ENCODE results near the gene RAB4A. TPM values are rescaled to one million over a fixed set of nuclear protein-coding genes. Genes with fewer than 3 reads are reported as not detected.
A peak's percentile ranks its signal among the peaks of the same experiment; 100 is the strongest.

RAB4A gene
- total and polyA plus RNA-seq, 9 of the 15 experiments (the other 6 are each of a cell fraction or from before 2014, with no cell fraction given) = 8.3 to 61.0 (median 26.7) TPM

DNA sequence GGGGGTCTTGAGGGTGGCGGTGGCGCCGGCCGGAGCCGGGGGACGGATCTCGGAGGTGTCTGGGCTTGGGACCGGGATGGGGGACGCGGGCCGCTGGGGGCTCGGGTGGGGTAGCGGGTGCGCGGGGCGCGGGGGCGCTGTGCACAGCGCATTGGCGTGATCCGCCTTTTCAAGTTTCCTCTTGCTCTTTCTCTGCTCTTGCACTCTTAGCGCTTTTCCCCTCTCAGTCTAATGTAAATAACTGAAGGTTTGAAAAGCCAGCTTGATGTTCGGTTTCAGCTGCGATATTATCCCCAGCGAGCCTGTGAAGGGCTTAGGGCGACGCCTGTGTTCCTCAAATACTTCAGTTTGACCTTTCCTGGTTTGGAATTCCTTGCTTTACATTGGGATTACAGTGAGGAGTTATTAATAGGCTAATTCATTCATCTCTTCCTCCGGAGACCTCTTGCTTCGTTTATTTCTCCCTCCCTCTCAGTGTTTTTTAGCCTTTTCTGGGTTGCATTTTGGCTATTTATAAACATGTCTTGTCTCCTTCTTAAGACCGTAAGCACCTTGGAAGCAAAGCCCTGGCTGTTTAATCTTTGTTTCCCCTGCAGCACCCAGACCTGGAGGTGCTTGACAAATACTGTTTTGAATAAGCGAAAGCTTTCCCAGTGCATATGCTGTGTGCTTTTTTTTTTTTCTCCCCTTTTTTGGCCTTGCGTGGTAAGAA lies 693 bp downstream of the RAB4A start (continued):
- TF ChIP-seq, protein P1, sequence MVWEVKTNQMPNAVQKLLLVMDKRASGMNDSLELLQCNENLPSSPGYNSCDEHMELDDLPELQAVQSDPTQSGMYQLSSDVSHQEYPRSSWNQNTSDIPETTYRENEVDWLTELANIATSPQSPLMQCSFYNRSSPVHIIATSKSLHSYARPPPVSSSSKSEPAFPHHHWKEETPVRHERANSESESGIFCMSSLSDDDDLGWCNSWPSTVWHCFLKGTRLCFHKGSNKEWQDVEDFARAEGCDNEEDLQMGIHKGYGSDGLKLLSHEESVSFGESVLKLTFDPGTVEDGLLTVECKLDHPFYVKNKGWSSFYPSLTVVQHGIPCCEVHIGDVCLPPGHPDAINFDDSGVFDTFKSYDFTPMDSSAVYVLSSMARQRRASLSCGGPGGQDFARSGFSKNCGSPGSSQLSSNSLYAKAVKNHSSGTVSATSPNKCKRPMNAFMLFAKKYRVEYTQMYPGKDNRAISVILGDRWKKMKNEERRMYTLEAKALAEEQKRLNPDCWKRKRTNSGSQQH (CRISPR knock-in tag; IDR thresholded peaks at IDR 0.05) = no peak
- TF ChIP-seq CCAR2 (IDR thresholded peaks at IDR 0.05; ENCODE audit: low read depth, low read length) (no peak), FOXA1 (IDR thresholded peaks at IDR 0.05; ENCODE audit: borderline replicate concordance) (peak; percentile 22; the same call in 1 of the 2 replicates), CEBPG (CRISPR knock-in tag; IDR thresholded peaks at IDR 0.05) (peak; percentile 7; the same call in 1 of the 2 replicates), CEBPG (tag; conservative IDR thresholded peaks at IDR 0.05 in 1 of 2, IDR thresholded peaks at IDR 0.05 in 1 of 2) (no peak), SMAD4 (CRISPR knock-in tag; conservative IDR thresholded peaks at IDR 0.05) (no peak), ELF1 (tag; IDR thresholded peaks at IDR 0.05) (no peak), CHD4 (IDR thresholded peaks at IDR 0.05; ENCODE audit: insufficient read depth, insufficient replicate concordance, low read depth, low read length, poor library complexity, severe bottlenecking) (no peak), RHOXF2B (CRISPR knock-in tag; conservative IDR thresholded peaks at IDR 0.05) (no peak), TEAD2 (tag; IDR thresholded peaks at IDR 0.05) (no peak), ZNF76 (CRISPR knock-in tag; IDR thresholded peaks at IDR 0.05; ENCODE audit: borderline replicate concordance) (no peak), ZNF24 (IDR thresholded peaks at IDR 0.05) (no peak), ZFPM2 (CRISPR knock-in tag; IDR thresholded peaks at IDR 0.05) (no peak), RBM39 (optimal IDR thresholded peaks at IDR 0.05; ENCODE audit: low read depth, low read length) (no peak), PHF20 (IDR thresholded peaks at IDR 0.05; ENCODE audit: partially characterized antibody) (no peak)
- TF ChIP-seq, protein P2, sequence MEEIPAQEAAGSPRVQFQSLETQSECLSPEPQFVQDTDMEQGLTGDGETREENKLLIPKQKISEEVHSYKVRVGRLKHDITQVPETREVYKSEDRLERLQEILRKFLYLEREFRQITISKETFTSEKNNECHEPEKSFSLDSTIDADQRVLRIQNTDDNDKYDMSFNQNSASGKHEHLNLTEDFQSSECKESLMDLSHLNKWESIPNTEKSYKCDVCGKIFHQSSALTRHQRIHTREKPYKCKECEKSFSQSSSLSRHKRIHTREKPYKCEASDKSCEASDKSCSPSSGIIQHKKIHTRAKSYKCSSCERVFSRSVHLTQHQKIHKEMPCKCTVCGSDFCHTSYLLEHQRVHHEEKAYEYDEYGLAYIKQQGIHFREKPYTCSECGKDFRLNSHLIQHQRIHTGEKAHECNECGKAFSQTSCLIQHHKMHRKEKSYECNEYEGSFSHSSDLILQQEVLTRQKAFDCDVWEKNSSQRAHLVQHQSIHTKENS (CRISPR knock-in tag; IDR thresholded peaks at IDR 0.05) = no peak
- TF ChIP-seq, protein P3, sequence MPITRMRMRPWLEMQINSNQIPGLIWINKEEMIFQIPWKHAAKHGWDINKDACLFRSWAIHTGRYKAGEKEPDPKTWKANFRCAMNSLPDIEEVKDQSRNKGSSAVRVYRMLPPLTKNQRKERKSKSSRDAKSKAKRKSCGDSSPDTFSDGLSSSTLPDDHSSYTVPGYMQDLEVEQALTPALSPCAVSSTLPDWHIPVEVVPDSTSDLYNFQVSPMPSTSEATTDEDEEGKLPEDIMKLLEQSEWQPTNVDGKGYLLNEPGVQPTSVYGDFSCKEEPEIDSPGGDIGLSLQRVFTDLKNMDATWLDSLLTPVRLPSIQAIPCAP (CRISPR knock-in tag; IDR thresholded peaks at IDR 0.05; ENCODE audit: borderline replicate concordance) = no peak
- TF ChIP-seq, protein P4, sequence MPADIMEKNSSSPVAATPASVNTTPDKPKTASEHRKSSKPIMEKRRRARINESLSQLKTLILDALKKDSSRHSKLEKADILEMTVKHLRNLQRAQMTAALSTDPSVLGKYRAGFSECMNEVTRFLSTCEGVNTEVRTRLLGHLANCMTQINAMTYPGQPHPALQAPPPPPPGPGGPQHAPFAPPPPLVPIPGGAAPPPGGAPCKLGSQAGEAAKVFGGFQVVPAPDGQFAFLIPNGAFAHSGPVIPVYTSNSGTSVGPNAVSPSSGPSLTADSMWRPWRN (IDR thresholded peaks at IDR 0.05; ENCODE audit: low read depth) = no peak
- TF ChIP-seq, protein P5, sequence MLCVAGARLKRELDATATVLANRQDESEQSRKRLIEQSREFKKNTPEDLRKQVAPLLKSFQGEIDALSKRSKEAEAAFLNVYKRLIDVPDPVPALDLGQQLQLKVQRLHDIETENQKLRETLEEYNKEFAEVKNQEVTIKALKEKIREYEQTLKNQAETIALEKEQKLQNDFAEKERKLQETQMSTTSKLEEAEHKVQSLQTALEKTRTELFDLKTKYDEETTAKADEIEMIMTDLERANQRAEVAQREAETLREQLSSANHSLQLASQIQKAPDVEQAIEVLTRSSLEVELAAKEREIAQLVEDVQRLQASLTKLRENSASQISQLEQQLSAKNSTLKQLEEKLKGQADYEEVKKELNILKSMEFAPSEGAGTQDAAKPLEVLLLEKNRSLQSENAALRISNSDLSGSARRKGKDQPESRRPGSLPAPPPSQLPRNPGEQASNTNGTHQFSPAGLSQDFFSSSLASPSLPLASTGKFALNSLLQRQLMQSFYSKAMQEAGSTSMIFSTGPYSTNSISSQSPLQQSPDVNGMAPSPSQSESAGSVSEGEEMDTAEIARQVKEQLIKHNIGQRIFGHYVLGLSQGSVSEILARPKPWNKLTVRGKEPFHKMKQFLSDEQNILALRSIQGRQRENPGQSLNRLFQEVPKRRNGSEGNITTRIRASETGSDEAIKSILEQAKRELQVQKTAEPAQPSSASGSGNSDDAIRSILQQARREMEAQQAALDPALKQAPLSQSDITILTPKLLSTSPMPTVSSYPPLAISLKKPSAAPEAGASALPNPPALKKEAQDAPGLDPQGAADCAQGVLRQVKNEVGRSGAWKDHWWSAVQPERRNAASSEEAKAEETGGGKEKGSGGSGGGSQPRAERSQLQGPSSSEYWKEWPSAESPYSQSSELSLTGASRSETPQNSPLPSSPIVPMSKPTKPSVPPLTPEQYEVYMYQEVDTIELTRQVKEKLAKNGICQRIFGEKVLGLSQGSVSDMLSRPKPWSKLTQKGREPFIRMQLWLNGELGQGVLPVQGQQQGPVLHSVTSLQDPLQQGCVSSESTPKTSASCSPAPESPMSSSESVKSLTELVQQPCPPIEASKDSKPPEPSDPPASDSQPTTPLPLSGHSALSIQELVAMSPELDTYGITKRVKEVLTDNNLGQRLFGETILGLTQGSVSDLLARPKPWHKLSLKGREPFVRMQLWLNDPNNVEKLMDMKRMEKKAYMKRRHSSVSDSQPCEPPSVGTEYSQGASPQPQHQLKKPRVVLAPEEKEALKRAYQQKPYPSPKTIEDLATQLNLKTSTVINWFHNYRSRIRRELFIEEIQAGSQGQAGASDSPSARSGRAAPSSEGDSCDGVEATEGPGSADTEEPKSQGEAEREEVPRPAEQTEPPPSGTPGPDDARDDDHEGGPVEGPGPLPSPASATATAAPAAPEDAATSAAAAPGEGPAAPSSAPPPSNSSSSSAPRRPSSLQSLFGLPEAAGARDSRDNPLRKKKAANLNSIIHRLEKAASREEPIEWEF (CRISPR knock-in tag; IDR thresholded peaks at IDR 0.05) = no peak
